Loucy (cell line): Measurements from ENCODE around the gene ARL4D.

ENCODE experiments used
- EZH2phosphoT487 ChIP-seq: fragments of 200-600 bp; IDR thresholded peaks from 2 replicates; pipeline ENCODE4 v1.6.1; 2018; ENCODE audit warnings: antibody characterized with exemption, mild to moderate bottlenecking, moderate library complexity, borderline replicate concordance
- TF ChIP-seq, protein P1 (sequence below): fragments of 200-600 bp; sonication (generic); conservative IDR thresholded peaks from 2 replicates; pipeline ENCODE4 v1.5.1; 2014; ENCODE audit warnings: mild to moderate bottlenecking, antibody characterized with exemption, low read length

DNA sequence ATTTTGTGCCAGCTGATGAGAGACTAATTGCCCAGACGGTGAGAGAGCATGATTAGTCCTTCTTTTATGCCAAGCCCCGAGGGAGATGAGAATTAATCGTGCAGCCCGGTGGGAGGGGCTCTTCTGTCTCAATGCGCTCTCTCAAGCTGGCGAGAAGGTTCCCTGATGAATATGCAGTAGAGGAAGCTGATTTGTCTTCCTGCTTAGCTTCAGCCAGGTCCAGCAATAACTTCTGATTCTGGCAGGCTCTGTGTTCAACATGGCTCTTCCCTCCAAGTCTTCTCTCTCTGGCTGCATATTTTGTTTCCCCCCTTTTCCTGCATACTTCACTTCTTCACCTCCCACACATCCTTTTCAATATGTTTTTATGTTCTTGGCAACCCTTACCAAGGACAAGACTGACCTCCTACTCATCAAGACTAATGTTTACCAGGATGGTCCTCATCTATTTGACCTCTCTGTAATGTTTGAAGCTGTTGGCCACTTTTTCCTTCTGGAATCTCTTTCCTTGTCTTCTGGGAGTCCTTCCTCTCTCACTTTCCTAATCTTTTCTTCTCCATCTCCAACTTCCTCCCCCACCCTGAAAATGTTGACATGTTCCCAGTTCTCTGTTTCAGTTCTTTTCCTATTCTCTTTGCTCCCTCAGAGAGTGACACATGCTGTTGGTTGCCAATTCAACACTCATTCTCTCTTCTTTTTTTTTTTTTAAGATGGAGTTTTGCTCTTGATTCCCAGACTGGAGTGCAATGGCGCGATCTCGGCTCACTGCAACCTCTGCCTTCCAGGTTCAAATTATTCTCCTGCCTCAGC, 33.1 kb downstream of the ARL4D start:
- TF ChIP-seq, protein P1, sequence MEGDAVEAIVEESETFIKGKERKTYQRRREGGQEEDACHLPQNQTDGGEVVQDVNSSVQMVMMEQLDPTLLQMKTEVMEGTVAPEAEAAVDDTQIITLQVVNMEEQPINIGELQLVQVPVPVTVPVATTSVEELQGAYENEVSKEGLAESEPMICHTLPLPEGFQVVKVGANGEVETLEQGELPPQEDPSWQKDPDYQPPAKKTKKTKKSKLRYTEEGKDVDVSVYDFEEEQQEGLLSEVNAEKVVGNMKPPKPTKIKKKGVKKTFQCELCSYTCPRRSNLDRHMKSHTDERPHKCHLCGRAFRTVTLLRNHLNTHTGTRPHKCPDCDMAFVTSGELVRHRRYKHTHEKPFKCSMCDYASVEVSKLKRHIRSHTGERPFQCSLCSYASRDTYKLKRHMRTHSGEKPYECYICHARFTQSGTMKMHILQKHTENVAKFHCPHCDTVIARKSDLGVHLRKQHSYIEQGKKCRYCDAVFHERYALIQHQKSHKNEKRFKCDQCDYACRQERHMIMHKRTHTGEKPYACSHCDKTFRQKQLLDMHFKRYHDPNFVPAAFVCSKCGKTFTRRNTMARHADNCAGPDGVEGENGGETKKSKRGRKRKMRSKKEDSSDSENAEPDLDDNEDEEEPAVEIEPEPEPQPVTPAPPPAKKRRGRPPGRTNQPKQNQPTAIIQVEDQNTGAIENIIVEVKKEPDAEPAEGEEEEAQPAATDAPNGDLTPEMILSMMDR = no peak
- no peak for TF ChIP-seq EZH2phosphoT487
